A673 (cell line): ENCODE data around the gene PCNX1. TPM values are rescaled to one million over a fixed set of nuclear protein-coding genes. Genes with fewer than 3 reads are reported as not detected.
A peak's percentile ranks its signal among the peaks of the same experiment; 100 is the strongest.

ENCODE experiments used
- BruUV-seq: library from RNA; stranded (reverse); fragments of 400-500 nt; replicated peaks from 2 replicates; lab custom pipeline; 2021; lab: Mats Ljungman, UMichigan
- CTCF ChIA-PET: fragments of 300-600 bp; sonication (Branson Sonifier 250); formaldehyde crosslinking; loops from one replicate; lab custom pipeline; 2022; ENCODE audit warnings: antibody characterized with exemption; lab: Charles Lee
- POLR2A ChIA-PET: fragments of 300-600 bp; sonication (Branson Sonifier 250); formaldehyde crosslinking; loops from one replicate; lab custom pipeline; 2022; ENCODE audit warnings: antibody characterized with exemption; ENCODE audit not compliant: low non-redundant PET; lab: Charles Lee
- DNase-seq: peaks from one replicate; pipeline ENCODE4 v3.0.0-alpha.2; 2015; ENCODE audit warnings: low spot score
- H3K27ac ChIP-seq: fragments of 200-600 bp; sonication (generic); 2 replicates; pipeline ENCODE4 v1.5.1; 2016; ENCODE audit warnings: mixed run types, low read depth, mild to moderate bottlenecking, mixed read lengths, antibody characterized with exemption, low read length; ENCODE audit not compliant: poor library complexity, severe bottlenecking
- H3K27me3 ChIP-seq: fragments of 200-600 bp; sonication (generic); replicated peaks from 2 replicates; pipeline ENCODE4 v1.6.1; 2017; ENCODE audit warnings: mixed run types, low read depth, mild to moderate bottlenecking, mixed read lengths, antibody characterized with exemption, low read length; ENCODE audit not compliant: insufficient read depth, poor library complexity
- H3K36me3 ChIP-seq: fragments of 200-600 bp; sonication (generic); 2 replicates; pipeline ENCODE4 v1.6.1; 2016; ENCODE audit warnings: mixed run types, mild to moderate bottlenecking, mixed read lengths, antibody characterized with exemption, low read length; ENCODE audit not compliant: insufficient read depth, poor library complexity, severe bottlenecking
- H3K4me1 ChIP-seq: fragments of 200-600 bp; sonication (generic); 2 replicates; pipeline ENCODE4 v1.6.1; 2017; ENCODE audit warnings: mixed run types, mild to moderate bottlenecking, mixed read lengths, antibody characterized with exemption, low read length; ENCODE audit not compliant: insufficient read depth, poor library complexity, severe bottlenecking
- H3K4me3 ChIP-seq: fragments of 200-600 bp; sonication (generic); 2 replicates; pipeline ENCODE4 v1.5.1; 2016; ENCODE audit warnings: low read depth, mixed run types, mild to moderate bottlenecking, mixed read lengths, low read length; ENCODE audit not compliant: poor library complexity, severe bottlenecking
- H3K9me3 ChIP-seq: fragments of 200-600 bp; sonication (generic); 2 replicates; pipeline ENCODE4 v1.6.1; 2016; ENCODE audit warnings: mixed run types, low read depth, mild to moderate bottlenecking, mixed read lengths, antibody characterized with exemption, low read length; ENCODE audit not compliant: poor library complexity, severe bottlenecking
- EZH2 ChIP-seq: fragments of 200-600 bp; sonication (generic); IDR thresholded peaks from 2 replicates; pipeline ENCODE4 v1.6.1; 2017; ENCODE audit warnings: borderline replicate concordance, low read depth, mild to moderate bottlenecking, mixed read lengths, antibody characterized with exemption, low read length; ENCODE audit not compliant: poor library complexity, severe bottlenecking
- intact Hi-C: fragments of 100-400 bp; cut with micrococcal nuclease; formaldehyde crosslinking; loops from one replicate; pipeline ENCODE4 v1.10.0; 2022; ENCODE audit not compliant: unreplicated experiment
- total RNA-seq: library from RNA; stranded (reverse); gene quantifications from 2 replicates; pipeline ENCODE4 v1.2.3, GENCODE V29; 2021
- TF ChIP-seq, protein P1 (sequence below): fragments of 300-800, 200-600 bp; sonication (generic); conservative IDR thresholded peaks from 2 replicates; pipeline ENCODE4 v1.5.1; 2017; ENCODE audit warnings: low read depth, mild to moderate bottlenecking, antibody characterized with exemption, low read length, moderate library complexity, mixed read lengths

Gene PCNX1
- total RNA-seq, 1 experiment from 2014 or later = 60.7 TPM

DNA sequence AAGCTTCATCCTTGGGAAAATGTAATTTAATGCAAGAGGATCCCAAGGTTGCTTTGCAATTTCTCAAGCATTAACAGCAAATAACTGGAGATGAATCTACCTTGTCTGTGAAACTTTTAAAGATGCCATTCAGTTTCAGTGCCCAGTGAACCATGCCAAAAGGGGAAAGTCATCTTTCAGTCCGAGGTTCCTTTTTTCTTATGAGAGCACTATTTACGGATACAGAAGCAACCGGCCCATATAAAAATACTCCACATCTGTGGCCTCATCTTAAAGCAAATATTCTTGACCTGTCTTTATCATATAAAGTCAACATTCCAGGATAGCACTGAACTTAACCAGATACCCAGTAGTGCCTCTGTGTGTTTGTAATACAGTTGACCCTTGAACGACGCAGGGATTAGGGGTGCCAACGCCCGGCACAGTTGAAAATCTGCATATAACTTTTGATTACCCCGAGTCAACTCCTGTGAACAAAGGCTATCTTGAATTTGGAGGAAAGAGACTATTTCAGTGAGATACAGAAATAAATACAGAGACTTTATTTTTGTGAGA lies 209.4 kb downstream of the PCNX1 start:
- no peaks in the 10 kb centered on the region for H3K9me3 ChIP-seq
- no peak overlapping the region for H3K27ac ChIP-seq
- ChIA-PET CTCF (no interaction called here), POLR2A (interaction anchor here (0.6 kb wide), 1 partner anchor 10 kb away, joined by 12 read pairs; no protein-coding TSS in a partner anchor)
- no peak for DNase-seq
- no peak for TF ChIP-seq EZH2
- TF ChIP-seq, protein P1, sequence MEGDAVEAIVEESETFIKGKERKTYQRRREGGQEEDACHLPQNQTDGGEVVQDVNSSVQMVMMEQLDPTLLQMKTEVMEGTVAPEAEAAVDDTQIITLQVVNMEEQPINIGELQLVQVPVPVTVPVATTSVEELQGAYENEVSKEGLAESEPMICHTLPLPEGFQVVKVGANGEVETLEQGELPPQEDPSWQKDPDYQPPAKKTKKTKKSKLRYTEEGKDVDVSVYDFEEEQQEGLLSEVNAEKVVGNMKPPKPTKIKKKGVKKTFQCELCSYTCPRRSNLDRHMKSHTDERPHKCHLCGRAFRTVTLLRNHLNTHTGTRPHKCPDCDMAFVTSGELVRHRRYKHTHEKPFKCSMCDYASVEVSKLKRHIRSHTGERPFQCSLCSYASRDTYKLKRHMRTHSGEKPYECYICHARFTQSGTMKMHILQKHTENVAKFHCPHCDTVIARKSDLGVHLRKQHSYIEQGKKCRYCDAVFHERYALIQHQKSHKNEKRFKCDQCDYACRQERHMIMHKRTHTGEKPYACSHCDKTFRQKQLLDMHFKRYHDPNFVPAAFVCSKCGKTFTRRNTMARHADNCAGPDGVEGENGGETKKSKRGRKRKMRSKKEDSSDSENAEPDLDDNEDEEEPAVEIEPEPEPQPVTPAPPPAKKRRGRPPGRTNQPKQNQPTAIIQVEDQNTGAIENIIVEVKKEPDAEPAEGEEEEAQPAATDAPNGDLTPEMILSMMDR = no peak
- no peaks in the 10 kb centered on the region for H3K27me3 ChIP-seq
- H3K36me3 ChIP-seq = no peaks in the 10 kb centered on the region
- no TSS peak for BruUV-seq
- intact Hi-C loops = no loop called here
- no peak overlapping the region for H3K4me3 ChIP-seq
- peaks cover 9% of the 10 kb centered on the region for H3K4me1 ChIP-seq

GRCh38 chr14:71117839-71118743 lies 210.8 kb downstream of the PCNX1 start:
- BruUV-seq = TSS peak; percentile 89
- peak; percentile 66 for DNase-seq
- H3K4me1 ChIP-seq = peaks cover 9% of the 10 kb centered on the region
- no peaks in the 10 kb centered on the region for H3K9me3 ChIP-seq
- no peaks in the 10 kb centered on the region for H3K27me3 ChIP-seq
- H3K36me3 ChIP-seq = no peaks in the 10 kb centered on the region
- CTCF ChIA-PET = no interaction called here
- TF ChIP-seq EZH2 = no peak
- TF ChIP-seq, protein P1 = no peak
- intact Hi-C loops = no loop called here
- H3K27ac ChIP-seq = peak overlapping the region; percentile 18
- H3K4me3 ChIP-seq = no peak overlapping the region
- POLR2A ChIA-PET = no interaction called here

GRCh38 chr14:71119075-71119474 lies 211.8 kb downstream of the PCNX1 start:
- no peak for DNase-seq
- H3K36me3 ChIP-seq = no peaks in the 10 kb centered on the region
- no peak overlapping the region for H3K4me3 ChIP-seq
- no TSS peak for BruUV-seq
- intact Hi-C loops = no loop called here
- no peak overlapping the region for H3K27ac ChIP-seq
- no peaks in the 10 kb centered on the region for H3K27me3 ChIP-seq
- no peak for TF ChIP-seq EZH2
- TF ChIP-seq, protein P1 = no peak
- H3K4me1 ChIP-seq = peaks cover 9% of the 10 kb centered on the region
- ChIA-PET CTCF (interaction anchor here (1.0 kb wide), 1 partner anchor 15 kb away, joined by 3 read pairs; no protein-coding TSS in a partner anchor), POLR2A (no interaction called here)
- no peaks in the 10 kb centered on the region for H3K9me3 ChIP-seq
